Measurements from ENCODE around the gene ZNF629. TPM values are rescaled to one million over a fixed set of nuclear protein-coding genes. Genes with fewer than 3 reads are reported as not detected.

Gene ZNF629
- total RNA-seq, 3 donors from 2014 or later: 5.3 to 7.0 (median 7.0) TPM

DNA sequence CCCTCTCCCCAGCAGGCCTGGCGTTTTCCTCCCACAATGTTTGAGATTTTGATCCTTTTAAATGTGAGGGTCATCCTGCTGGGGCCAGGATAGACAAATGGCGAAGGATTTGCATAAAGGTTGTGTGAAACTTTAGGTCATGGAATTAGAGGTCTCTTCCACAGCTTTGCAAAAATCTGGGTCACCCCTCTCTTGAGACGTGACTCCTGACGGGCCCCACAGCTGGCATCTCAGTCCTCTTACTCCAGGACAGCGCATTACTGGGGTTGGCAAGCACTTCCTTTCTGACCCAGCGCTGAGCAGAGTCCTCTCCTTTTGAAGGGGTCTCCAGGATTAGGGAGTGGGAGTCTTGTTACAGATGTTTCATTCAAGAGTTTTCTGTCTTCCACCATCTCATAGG is 7.4 kb downstream of the ZNF629 start:
- DNase-seq (no peak), ATAC-seq (no peak)
- no peak overlapping the region for H3K4me3 Mint-ChIP-seq
- peaks cover 7% of the 10 kb centered on the region for H3K27me3 Mint-ChIP-seq (ENCODE audit: low read depth)
- H3K36me3 Mint-ChIP-seq (ENCODE audit: insufficient read depth): peaks cover 1% of the 10 kb centered on the region
- H3K9me3 Mint-ChIP-seq: no peaks in the 10 kb centered on the region
- peaks cover 14% of the 10 kb centered on the region for H3K4me1 Mint-ChIP-seq (ENCODE audit: low read depth)

DNA sequence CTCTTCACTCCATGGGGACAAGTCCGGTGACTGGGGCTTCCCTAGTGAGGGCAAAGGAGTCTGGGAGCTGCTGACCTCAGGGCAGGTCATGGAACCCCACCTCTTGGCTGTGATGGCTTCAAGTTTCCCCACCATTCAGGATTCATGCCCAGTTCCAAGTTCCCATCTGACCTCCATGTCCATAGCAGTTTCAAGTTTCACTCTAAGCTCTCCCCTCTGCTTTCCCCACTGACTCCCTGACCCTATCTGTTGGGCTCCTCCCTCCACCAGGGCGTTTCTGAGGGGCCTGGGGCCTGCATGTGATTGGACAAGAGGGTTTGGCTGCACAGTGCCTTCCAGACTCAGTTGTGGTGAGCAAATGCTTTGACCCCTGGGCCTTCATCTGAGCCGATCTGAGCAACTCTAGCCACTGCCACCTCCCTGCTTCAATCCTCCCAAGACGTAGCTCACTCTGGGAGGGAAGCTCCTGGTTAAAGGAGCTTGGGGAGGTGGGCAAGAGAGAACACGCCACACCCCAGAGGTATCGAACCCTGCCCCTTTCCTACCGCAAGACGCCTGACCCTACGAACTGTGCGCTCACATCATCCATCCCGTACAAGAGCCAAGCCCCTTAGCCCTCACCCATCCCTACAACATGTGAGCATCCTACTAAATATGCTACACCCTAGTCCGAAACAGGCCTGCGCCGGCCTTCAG is 8.3 kb downstream of the ZNF629 start:
- Mint-ChIP-seq H3K27me3 (ENCODE audit: low read depth) (peaks cover 7% of the 10 kb centered on the region), H3K4me3 (no peak overlapping the region), H3K36me3 (ENCODE audit: insufficient read depth) (peaks cover 4% of the 10 kb centered on the region), H3K9me3 (no peaks in the 10 kb centered on the region), H3K4me1 (ENCODE audit: low read depth) (peaks cover 14% of the 10 kb centered on the region)
- DNase-seq (no peak), ATAC-seq (no peak)

DNA sequence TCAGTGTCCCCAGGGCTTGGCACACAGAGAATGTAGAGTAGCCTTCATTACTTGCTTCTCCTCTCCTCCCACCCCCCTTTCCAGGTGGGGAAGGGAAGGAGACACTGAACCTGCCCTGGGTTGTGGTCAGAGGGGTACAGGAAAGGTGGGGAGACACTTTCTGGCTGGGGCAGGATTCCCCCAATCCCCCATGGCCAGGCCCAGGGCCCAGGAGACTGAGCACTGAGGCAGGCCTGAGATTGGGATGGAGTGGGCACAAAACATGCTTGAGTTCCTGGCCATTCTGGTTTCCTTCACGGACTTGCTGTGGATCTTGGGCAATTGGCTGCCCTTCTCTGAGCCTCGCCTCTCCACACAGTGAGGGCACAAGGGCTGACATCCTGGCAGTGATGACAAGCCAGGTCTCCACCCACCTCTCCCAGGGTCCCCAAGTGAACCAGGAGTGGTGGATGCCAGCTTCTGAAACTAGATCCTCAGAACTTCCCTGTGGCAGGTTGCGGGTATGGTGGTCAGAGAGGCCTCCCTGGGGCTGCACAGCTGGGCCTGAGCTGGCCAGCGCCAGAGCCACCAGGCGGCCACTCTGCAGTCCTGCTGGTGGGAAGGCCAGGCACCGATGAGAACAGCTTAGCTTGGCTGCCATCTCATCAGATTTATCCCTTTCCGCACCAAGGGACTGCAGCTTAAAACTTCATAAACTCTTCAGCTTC is 9.3 kb downstream of the ZNF629 start:
- Mint-ChIP-seq H3K27me3 (ENCODE audit: low read depth) (peaks cover 7% of the 10 kb centered on the region), H3K9me3 (no peaks in the 10 kb centered on the region)

DNA sequence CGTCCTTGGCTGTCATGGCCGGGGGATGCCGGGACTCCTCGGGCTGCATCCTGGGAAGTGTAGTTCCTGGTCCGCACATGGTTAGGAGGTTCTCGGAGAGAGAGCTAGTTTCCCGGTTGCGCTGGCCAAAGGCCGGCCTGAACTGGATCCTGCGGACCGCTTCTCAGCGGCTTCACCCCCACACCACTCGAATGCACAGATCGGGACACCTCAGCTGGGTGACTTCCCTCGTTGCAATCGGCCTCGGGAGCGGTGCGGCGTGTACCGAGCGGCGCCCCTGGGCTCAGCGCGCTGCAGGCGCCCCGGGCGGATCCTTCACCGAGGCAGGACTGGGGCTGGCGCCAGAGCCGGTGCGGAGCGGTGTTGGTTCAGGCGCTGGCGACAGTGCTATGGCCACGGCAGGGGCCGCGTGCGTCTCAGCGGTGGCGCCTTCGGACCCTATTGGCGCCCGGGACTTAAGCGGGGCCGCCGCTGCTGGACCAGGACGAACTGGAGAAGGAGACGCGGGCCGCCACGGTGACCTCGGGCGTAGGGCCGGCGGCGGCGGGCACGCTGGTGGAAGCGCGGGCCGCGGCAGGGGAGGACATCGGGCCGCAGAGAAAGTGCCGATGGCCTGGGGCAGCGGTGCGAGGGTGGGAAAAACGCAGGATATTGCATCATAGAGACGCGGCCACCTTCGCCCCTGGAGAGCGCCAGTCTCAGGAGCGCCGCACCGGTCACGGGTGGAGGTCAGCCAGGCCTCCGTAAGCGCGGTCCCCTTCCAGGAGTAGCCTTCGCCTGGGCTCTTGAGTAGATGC is 11.4 kb downstream of the ZNF629 start:
- Mint-ChIP-seq H3K36me3 (ENCODE audit: insufficient read depth) (peaks cover 16% of the 10 kb centered on the region), H3K9me3 (no peaks in the 10 kb centered on the region), H3K4me3 (peak overlapping the region; percentile 92), H3K27me3 (ENCODE audit: low read depth) (peaks cover 7% of the 10 kb centered on the region), H3K4me1 (ENCODE audit: low read depth) (peaks cover 18% of the 10 kb centered on the region)
- DNase-seq (peak; percentile 41), ATAC-seq (peak; percentile 89 to 91)

More for the DNA sequence above, 9.3 kb downstream of the ZNF629 start:
- DNase-seq (no peak), ATAC-seq (no peak)
- H3K4me3 Mint-ChIP-seq: peak overlapping the region; percentile 92
- peaks cover 8% of the 10 kb centered on the region for H3K36me3 Mint-ChIP-seq (ENCODE audit: insufficient read depth)
- H3K4me1 Mint-ChIP-seq (ENCODE audit: low read depth): peaks cover 18% of the 10 kb centered on the region

DNA sequence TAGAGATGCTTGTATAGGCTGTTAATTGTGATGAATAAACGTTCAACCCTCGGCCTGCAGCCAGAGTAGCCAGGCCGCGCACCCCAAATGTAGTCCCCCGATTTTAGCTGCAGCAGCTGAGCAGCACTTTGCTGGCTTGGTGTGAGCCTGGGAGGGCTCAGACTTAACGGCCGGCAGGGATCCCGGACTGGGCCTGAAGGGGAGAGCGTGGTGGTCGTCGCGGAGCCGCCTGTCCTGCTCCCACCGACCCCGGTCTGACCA is 11.9 kb downstream of the ZNF629 start:
- DNase-seq: no peak
- peak overlapping the region; percentile 92 for H3K4me3 Mint-ChIP-seq
- peaks cover 7% of the 10 kb centered on the region for H3K27me3 Mint-ChIP-seq (ENCODE audit: low read depth)
- no peak for ATAC-seq
- H3K36me3 Mint-ChIP-seq (ENCODE audit: insufficient read depth): peaks cover 16% of the 10 kb centered on the region
- H3K9me3 Mint-ChIP-seq: no peaks in the 10 kb centered on the region
- H3K4me1 Mint-ChIP-seq (ENCODE audit: low read depth): peaks cover 18% of the 10 kb centered on the region

DNA sequence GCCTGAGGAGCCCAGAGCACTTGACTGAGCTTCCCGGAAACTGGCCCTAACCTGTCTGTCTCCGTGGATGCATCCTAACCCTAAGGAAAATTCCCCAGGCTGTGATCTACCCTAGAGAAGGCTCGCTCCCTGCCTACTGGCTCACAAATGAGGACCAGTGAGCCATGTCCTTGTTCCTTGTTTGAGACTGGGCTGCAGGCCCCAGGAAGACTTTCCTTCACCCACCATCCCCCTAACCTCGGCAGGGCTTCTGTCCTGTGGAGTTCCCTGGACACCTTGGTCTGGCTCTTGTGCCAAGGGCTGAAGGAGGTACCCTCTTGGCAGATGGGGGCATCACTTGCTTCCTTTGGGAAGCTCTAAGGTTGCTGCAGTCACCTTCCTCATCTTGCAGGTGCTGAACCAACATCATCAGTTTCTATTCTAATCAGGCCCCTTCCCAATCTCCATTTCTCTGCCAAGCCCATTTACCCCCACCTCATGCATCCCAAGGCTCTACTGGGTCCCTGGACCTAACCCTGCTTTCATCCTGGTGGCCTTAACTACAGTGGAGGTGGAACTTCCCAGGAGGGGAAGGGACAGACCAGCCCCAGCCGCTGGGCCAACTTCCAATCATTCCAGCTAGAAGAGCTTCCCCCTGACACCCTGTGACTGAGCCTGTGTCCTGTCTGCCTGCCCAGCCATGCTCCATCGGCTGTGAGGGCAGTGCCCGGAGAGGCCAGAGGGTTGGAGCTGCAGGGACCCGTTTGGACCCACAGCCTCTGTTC is 12.5 kb downstream of the ZNF629 start:
- peak overlapping the region; percentile 92 for H3K4me3 Mint-ChIP-seq
- H3K9me3 Mint-ChIP-seq: no peaks in the 10 kb centered on the region
- DNase-seq: no peak
- no peak for ATAC-seq
- H3K4me1 Mint-ChIP-seq (ENCODE audit: low read depth): peaks cover 18% of the 10 kb centered on the region
- peaks cover 16% of the 10 kb centered on the region for H3K36me3 Mint-ChIP-seq (ENCODE audit: insufficient read depth)
- H3K27me3 Mint-ChIP-seq (ENCODE audit: low read depth): peaks cover 7% of the 10 kb centered on the region

DNA sequence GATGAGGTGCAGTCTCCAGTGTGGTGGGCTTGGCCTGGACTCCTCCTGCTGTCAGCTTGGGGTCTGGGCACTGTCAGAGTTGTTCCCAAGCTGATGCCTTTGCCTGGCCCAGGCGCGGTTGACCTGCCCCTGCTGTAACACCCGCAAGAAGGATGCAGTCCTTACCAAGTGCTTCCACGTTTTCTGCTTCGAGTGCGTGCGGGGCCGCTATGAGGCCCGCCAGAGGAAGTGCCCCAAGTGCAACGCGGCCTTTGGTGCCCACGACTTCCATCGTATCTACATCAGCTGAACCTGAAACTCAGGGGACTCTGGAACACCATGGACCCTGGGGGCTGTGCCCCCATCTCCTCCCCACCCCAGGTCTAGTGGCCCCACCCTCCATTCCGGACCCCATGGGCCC is 13.2 kb downstream of the ZNF629 start:
- ATAC-seq (no peak), DNase-seq (no peak)
- H3K36me3 Mint-ChIP-seq (ENCODE audit: insufficient read depth): peaks cover 19% of the 10 kb centered on the region
- H3K4me1 Mint-ChIP-seq (ENCODE audit: low read depth): peaks cover 19% of the 10 kb centered on the region
- peaks cover 7% of the 10 kb centered on the region for H3K27me3 Mint-ChIP-seq (ENCODE audit: low read depth)
- no peaks in the 10 kb centered on the region for H3K9me3 Mint-ChIP-seq
- H3K4me3 Mint-ChIP-seq: no peak overlapping the region

DNA sequence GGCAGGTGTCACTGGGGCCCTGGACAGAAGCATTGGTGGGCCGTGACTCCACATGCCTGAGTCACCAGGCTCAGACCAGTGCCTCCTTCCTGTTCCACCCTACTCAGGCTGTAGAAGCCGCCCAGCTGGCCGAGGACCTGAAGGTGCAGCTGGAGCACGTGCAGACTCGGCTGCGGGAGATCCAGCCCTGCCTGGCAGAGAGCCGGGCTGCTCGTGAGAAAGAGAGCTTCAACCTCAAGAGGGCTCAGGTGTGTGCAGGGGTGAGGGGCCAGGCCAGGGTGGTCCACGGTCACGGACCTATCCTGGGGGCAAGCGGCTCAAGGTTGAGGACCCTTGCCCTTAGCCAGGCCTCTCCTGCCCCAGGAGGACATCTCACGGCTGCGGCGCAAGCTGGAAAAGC is 15.3 kb downstream of the ZNF629 start:
- no peaks in the 10 kb centered on the region for H3K27me3 Mint-ChIP-seq (ENCODE audit: low read depth)
- H3K9me3 Mint-ChIP-seq: no peaks in the 10 kb centered on the region
- DNase-seq (no peak), ATAC-seq (no peak)
- peaks cover 15% of the 10 kb centered on the region for H3K4me1 Mint-ChIP-seq (ENCODE audit: low read depth)
- no peak overlapping the region for H3K4me3 Mint-ChIP-seq
- peaks cover 28% of the 10 kb centered on the region for H3K36me3 Mint-ChIP-seq (ENCODE audit: insufficient read depth)

DNA sequence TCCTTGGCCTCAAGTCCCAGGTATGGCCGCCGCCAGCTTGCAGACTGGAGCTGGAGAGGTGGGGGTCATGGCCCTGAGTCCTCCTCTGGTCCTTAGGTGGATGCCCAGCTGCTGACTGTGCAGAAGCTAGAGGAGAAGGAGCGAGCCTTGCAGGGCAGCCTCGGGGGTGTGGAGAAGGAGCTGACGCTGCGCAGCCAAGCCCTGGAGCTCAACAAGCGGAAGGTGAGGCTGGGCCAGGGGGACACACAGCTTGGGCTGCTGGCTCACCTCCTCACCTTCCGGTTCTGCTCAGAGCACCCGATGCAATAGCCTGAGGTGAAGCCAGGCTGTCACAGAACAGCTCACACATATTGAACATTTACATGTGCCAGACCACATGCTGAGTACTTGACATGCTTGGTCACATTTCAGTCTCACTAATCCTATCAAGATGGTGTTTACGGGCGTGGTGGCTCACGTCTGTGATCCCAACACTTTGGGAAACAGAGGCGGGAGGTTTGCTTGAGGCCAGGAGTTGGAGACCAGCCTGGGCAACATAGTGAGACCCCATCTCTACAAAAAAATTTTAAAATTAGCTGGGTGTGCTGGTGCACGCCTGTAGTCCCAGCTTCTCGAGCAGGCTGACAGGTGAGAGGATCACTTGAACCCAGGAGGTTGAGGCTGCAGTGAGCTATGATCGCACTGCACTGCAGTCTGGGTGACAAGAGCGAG is 17.5 kb downstream of the ZNF629 start:
- peaks cover 38% of the 10 kb centered on the region for H3K36me3 Mint-ChIP-seq (ENCODE audit: insufficient read depth)
- ATAC-seq (no peak), DNase-seq (no peak)
- no peaks in the 10 kb centered on the region for H3K27me3 Mint-ChIP-seq (ENCODE audit: low read depth)
- H3K4me3 Mint-ChIP-seq: no peak overlapping the region
- H3K9me3 Mint-ChIP-seq: no peaks in the 10 kb centered on the region
- peaks cover 8% of the 10 kb centered on the region for H3K4me1 Mint-ChIP-seq (ENCODE audit: low read depth)

DNA sequence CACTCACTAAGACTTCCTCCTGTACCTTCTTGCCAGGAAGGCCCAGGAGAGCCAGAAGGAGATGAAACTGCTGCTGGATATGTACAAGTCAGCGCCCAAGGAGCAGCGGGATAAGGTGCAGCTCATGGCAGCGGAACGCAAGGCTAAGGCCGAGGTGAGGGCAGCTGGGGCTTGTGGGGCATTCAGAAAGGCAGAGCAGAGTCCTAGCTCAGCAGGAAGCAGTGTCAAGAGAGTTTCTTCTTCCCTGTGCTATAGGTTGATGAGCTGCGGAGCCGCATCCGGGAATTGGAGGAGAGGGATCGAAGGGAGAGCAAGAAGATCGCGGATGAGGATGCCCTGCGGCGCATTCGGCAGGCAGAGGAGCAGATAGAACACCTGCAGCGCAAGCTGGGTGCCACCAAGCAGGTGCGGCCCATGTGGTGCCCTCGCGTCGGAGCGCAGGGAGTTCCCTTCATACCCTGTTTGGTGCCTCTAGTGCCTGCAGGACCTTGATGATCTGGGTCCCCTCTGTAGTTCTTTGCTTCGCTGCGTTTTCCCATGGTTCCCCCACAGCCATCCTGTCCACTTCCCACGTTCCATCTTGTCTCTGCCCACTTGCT is 18.3 kb downstream of the ZNF629 start:
- no peaks in the 10 kb centered on the region for H3K9me3 Mint-ChIP-seq
- DNase-seq (no peak), ATAC-seq (no peak)
- H3K36me3 Mint-ChIP-seq (ENCODE audit: insufficient read depth): peaks cover 38% of the 10 kb centered on the region
- H3K27me3 Mint-ChIP-seq (ENCODE audit: low read depth): no peaks in the 10 kb centered on the region
- no peak overlapping the region for H3K4me3 Mint-ChIP-seq
- H3K4me1 Mint-ChIP-seq (ENCODE audit: low read depth): peaks cover 9% of the 10 kb centered on the region

DNA sequence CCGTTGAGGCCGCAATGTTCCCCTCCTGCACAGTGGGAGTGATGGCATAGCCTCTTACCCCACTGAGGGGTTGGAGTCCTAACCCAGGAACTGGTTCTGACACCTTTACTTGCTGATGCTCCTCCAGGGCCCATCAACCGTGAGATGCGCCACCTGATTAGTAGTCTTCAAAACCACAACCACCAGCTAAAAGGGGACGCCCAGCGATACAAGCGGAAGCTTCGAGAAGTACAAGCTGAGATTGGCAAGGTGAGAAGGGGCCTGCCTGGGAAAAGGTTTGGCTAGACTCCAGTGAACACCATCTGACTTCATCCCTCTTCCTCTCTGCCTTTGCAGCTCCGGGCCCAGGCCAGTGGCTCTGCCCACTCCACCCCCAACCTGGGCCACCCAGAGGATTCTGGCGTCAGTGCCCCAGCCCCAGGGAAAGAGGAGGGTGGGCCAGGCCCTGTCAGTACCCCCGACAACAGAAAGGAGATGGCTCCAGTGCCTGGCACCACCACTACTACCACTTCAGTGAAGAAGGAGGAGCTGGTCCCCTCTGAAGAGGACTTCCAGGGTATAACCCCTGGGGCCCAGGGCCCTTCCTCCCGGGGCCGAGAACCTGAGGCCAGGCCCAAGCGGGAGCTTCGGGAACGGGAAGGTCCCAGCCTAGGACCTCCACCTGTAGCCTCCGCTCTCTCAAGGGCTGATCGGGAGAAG is 19.1 kb downstream of the ZNF629 start:
- Mint-ChIP-seq H3K27me3 (ENCODE audit: low read depth) (no peaks in the 10 kb centered on the region), H3K9me3 (no peaks in the 10 kb centered on the region), H3K4me1 (ENCODE audit: low read depth) (peaks cover 14% of the 10 kb centered on the region), H3K36me3 (ENCODE audit: insufficient read depth) (peaks cover 41% of the 10 kb centered on the region), H3K4me3 (no peak overlapping the region)
- DNase-seq (no peak), ATAC-seq (no peak)

DNA sequence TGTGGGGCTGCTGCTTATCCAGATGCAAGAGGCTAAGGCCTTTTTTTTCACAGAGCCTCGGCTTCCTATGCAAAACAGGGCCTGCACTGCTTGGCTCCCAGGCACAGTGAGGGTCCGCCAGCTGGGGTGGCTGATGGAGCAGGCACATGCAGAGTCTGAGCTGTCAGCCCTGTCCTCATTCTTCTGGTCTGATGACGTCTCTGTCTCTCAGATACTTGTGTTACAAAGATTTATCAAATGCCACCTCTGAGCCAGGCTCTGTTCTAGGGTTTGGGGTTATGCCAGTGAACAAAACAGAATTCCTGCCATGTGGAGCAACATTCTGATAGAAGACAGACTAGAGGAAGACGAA is 20.1 kb downstream of the ZNF629 start:
- DNase-seq (no peak), ATAC-seq (no peak)
- Mint-ChIP-seq H3K4me3 (no peak overlapping the region), H3K27me3 (ENCODE audit: low read depth) (no peaks in the 10 kb centered on the region), H3K4me1 (ENCODE audit: low read depth) (peaks cover 18% of the 10 kb centered on the region), H3K9me3 (no peaks in the 10 kb centered on the region), H3K36me3 (ENCODE audit: insufficient read depth) (peaks cover 36% of the 10 kb centered on the region)

Data from activated T-cell treated with anti-CD3 and anti-CD28 coated beads, Interleukin-2, amount 50 U/mL, for 4 hours (primary cell).